A549 treated with AZD9567 at 1 μM for 4 hours (cell line): ENCODE data around the gene RIMBP3C. TPM values are rescaled to one million over a fixed set of nuclear protein-coding genes. Genes with fewer than 3 reads are reported as not detected.

Source experiments
- total RNA-seq: library from RNA; stranded (reverse); fragments of 200-300 nt; extraction: Qiagen RNA extraction; gene quantifications from 5 replicates; pipeline ENCODE4 v1.2.3, GENCODE V29; 2022; ENCODE audit not compliant: insufficient read depth

The RIMBP3C gene
- total RNA-seq, result 0.09 to 0.26 TPM (median 0.15 TPM) in 4 of 5 replicates, not detected in the other

GRCh38 chr22:21551361-21551760 lies at the start of gene RIMBP3C:
Gene RIMBP3C (minus strand): TSS chr22:21551461. CDS start chr22:21550976, 485 bp downstream.

GRCh38 chr22:21567456-21568346 lies 16.4 kb upstream of the RIMBP3C start, which contains the start of gene UBE2L3:
Gene UBE2L3 (plus strand): TSS chr22:21567714. CDS start chr22:21567745, 31 bp downstream.

Other genes starting within 250 kb of the RIMBP3C start
- gene RIMBP3B, start 167.7 kb downstream of the RIMBP3C start, total RNA-seq, result 0.24 to 0.53 TPM (median 0.37 TPM) in 4 of 5 replicates, not detected in the other
- 2.7 to 3.3 TPM (median 2.8 TPM) in 5 replicates for gene HIC2, start 134.1 kb downstream of the RIMBP3C start, total RNA-seq
- 0.64 to 1.3 TPM (median 0.95 TPM) in 4 of 5 replicates, not detected in the other for gene TMEM191C, start 84.1 kb downstream of the RIMBP3C start, total RNA-seq
- 61.9 to 79.0 TPM (median 62.7 TPM) in 5 replicates for gene UBE2L3, start 16.3 kb upstream of the RIMBP3C start, total RNA-seq
- 32.1 to 57.5 TPM (median 55.1 TPM) in 5 replicates for gene YDJC, start 78.6 kb upstream of the RIMBP3C start, total RNA-seq
- gene CCDC116, start 81.3 kb upstream of the RIMBP3C start, total RNA-seq, result 0.07 to 0.23 TPM (median 0.13 TPM) in 3 of 5 replicates, not detected in the others
- 29.8 to 57.4 TPM (median 54.3 TPM) in 5 replicates for gene SDF2L1, start 90.8 kb upstream of the RIMBP3C start, total RNA-seq
- gene PPIL2, start 114.6 kb upstream of the RIMBP3C start, total RNA-seq, result 13.3 to 22.9 TPM (median 20.8 TPM) in 5 replicates
- gene YPEL1, start 184.3 kb upstream of the RIMBP3C start, total RNA-seq, result 0.39 to 1.5 TPM (median 0.66 TPM) in 5 replicates